AG09309 (cell line): ENCODE measurements around the gene PLPP1.

Experiments used
- DNase-seq: peaks from one replicate; pipeline ENCODE4 v3.0.0-alpha.2; 2010; ENCODE audit warnings: low read depth
- H3K4me3 ChIP-seq: 2 replicates; pipeline ENCODE4 v1.5.1; 2011; ENCODE audit warnings: mild to moderate bottlenecking, low read depth, low read length, moderate library complexity; ENCODE audit not compliant: control insufficient read depth
- TF ChIP-seq, protein P1 (sequence below): IDR thresholded peaks from 2 replicates; pipeline ENCODE4 v1.5.1; 2011; ENCODE audit warnings: mild to moderate bottlenecking, low read depth, low read length, inconsistent platforms; ENCODE audit not compliant: insufficient read depth, control insufficient read depth; ENCODE audit errors: missing control alignments

Gene PLPP1

DNA sequence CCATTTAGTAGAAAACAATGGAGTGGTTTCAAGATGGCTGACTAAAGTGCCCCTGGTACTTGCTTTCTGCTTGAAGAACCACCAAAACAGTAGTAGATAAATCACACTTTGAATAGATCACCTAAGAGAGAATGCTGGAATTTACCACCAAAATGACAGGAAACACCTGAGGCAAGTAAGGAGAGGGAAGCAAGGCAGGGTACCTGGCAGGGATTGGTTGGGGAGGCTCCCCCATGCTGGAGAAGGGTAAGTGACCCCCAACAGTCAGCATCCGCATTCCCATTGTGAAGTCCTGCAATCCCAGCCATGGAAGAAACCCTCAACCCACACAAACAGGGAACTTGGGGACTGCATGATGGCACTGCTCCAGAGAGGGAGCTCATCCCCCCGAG, 105.5 kb downstream of the PLPP1 start:
- DNase-seq, result no peak
- TF ChIP-seq, protein P1, sequence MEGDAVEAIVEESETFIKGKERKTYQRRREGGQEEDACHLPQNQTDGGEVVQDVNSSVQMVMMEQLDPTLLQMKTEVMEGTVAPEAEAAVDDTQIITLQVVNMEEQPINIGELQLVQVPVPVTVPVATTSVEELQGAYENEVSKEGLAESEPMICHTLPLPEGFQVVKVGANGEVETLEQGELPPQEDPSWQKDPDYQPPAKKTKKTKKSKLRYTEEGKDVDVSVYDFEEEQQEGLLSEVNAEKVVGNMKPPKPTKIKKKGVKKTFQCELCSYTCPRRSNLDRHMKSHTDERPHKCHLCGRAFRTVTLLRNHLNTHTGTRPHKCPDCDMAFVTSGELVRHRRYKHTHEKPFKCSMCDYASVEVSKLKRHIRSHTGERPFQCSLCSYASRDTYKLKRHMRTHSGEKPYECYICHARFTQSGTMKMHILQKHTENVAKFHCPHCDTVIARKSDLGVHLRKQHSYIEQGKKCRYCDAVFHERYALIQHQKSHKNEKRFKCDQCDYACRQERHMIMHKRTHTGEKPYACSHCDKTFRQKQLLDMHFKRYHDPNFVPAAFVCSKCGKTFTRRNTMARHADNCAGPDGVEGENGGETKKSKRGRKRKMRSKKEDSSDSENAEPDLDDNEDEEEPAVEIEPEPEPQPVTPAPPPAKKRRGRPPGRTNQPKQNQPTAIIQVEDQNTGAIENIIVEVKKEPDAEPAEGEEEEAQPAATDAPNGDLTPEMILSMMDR, result no peak
- no peak overlapping the region for H3K4me3 ChIP-seq

DNA sequence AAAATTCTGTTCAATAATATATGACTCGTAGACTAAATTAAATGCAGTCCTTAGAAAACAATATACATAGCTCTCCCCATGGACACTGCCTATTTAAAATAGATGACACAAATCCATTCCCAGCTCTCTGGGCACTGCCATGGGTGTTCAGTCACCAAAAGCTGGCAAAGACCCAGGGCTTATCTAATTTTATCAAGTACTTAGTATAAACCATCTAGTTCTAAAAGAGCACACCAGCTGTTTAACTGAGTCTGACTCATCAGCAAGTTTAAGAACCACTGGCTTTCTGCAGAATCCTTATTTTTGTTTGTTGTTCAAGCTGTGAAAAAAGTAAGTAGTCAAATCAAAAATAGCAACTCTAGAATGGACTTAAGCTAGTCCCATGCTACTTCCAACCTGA, 107.6 kb downstream of the PLPP1 start:
- TF ChIP-seq, protein P1, result no peak
- DNase-seq, result peak; percentile 65
- no peak overlapping the region for H3K4me3 ChIP-seq

DNA sequence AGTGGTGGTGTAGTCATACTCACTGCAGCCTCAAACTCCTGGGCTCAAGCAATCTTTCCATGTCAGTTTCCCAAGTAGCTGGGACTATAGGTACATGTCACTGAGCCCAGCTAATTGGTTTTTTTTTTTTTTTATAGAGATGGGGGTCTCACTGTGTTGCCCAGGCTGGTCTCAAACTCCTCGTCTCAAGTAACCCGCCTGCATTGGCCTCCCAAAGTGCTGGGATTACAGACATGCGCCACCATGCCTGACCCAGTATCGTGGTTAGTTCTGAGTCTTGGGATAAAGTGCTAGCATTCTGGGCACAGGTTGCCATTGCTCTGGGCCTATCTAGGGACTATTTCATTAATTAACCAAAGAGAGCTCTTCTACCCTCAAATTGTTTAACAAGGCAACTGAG, 108.3 kb downstream of the PLPP1 start:
- no peak overlapping the region for H3K4me3 ChIP-seq
- TF ChIP-seq, protein P1, result no peak
- no peak for DNase-seq

DNA sequence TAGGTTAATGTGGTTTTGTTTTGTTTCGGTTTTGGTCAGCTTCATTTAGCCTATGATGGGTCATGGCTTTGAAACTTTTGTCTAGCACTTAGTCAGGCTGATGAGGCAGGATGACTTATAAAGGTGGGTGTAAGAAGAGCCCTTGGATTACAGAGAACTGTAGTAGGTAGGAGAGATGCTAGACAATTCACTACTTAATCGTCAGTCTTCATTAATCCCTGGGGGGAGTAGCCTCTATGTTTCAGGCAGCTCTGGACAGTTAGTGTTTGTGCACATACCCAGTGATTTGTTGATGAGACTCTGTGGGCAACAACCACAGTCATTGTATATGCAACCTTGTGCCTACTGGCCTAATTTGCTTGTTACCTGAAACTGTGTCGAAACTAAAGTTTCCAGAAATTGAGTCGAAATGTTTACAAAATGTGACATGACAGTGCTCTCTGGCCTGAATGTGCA, 113.7 kb downstream of the PLPP1 start:
- DNase-seq, result no peak
- no peak overlapping the region for H3K4me3 ChIP-seq
- TF ChIP-seq, protein P1, result no peak

DNA sequence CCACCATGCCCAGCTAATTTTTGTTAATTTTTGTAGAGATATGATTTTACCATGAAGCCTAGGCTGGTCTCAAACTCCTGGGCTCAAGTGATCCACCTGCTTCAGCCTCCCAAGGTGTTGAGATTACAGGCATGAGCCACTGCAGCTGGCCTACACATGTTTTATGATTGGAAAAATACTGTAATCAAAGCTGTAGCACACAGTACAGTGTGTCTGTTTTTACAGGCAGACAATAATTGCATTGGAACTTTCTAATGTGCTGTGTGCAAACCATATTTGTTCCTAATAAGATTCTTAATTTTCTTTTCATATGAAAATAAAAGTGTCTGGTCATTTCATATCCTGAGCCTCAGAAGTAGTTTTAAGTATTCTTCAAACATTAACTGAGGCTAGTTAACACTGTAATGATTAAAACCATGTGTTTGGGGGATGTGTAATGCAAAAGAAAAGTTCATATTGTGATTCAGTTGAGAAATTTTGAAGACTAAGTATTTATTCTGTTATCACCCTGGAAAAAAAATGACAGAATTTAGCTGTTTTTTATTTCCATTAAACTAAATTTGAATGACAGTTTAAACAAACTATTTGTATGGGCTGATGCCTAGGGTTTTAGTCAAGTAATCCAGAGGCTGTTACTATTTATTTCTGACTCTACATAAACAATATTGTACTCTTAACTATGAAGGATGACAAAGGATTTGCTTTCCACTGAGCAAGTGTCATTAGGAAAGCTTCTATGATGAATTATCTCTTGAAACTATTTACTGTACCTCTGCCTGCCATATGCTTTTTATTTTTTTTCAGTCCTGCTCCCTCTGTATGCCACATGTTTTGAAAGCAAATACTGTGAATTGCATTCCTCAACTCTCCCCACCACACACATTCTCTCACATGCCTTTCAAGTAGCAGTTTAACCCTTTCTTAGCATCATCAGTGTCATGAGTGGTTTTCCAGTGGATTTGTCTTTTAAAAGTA, 115.5 kb downstream of the PLPP1 start:
- H3K4me3 ChIP-seq, result no peak overlapping the region
- TF ChIP-seq, protein P1, result no peak
- peak; percentile 44 for DNase-seq

DNA sequence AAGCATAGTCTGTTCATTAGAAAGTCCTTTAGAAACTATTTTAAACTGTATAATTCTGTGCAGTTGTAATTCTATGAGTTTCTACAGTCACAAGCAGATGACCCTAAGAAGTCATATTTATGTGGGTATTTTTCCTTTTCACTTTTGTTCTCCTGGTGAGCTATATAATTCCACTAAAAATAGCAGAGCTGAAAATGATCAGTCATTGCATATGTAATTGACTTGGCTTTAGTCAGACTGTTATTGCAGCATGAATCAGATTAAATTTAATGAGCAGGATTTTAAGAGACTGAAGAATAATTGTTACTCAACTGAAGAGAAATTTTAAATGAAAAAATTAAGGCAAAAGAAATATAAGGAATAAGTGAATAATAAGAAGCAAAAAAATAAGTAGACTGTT, 118.5 kb downstream of the PLPP1 start:
- H3K4me3 ChIP-seq, result no peak overlapping the region
- TF ChIP-seq, protein P1, result no peak
- DNase-seq, result no peak
